ENCODE measurements around the gene TIPARP. TPM values are rescaled to one million over a fixed set of nuclear protein-coding genes. Genes with fewer than 3 reads are reported as not detected.

TIPARP gene
- total and polyA plus RNA-seq, 2 experiments from 2014 or later: 4.5 to 6.9 TPM

- Histone ChIP-seq H3F3A (replicated peaks; ENCODE audit: low read depth) (no peaks in the 10 kb centered on the region), H3K27me3 (ENCODE audit: insufficient read depth) (no peaks in the 10 kb centered on the region), H3K4me2 (no peak overlapping the region), H2AFZ (no peak overlapping the region), H3K27ac (ENCODE audit: low read depth) (no peak overlapping the region), H3K4me3 (no peak overlapping the region), H3K79me2 (replicated peaks; ENCODE audit: insufficient read depth) (no peaks in the 10 kb centered on the region), H3K4me1 (ENCODE audit: insufficient read depth) (peaks cover 23% of the 10 kb centered on the region), H3K9me2 (ENCODE audit: insufficient read depth) (peaks cover 5% of the 10 kb centered on the region; the same call in 1 of the 2 replicates), H3K36me3 (ENCODE audit: insufficient read depth) (no peaks in the 10 kb centered on the region), H4K20me1 (replicated peaks; ENCODE audit: insufficient read depth) (no peaks in the 10 kb centered on the region)
- ATAC-seq (no peak), DNase-seq (ENCODE audit: low spot score) (no peak)
- Mint-ChIP-seq H3K4me1 (peaks cover 43% of the 10 kb centered on the region), H3K27me3 (ENCODE audit: insufficient read depth, low read depth, poor library complexity) (peaks cover 12% of the 10 kb centered on the region), H3K36me3 (ENCODE audit: low read depth) (peaks cover 2% of the 10 kb centered on the region; the same call in 1 of the 3 replicates), H3K9me3 (no peaks in the 10 kb centered on the region; the same call in 2 of the 3 replicates), H3K4me3 (no peak overlapping the region), H3K27ac (no peak overlapping the region)
- no peak for TF ChIP-seq CTCF (conservative IDR thresholded peaks at IDR 0.05; ENCODE audit: low read depth in 2 of 2)
- no peak for TF ChIP-seq POLR2AphosphoS5 (IDR thresholded peaks at IDR 0.05; ENCODE audit: low read depth)
- no peak for TF ChIP-seq ZNF114 (CRISPR knock-in tag; IDR thresholded peaks at IDR 0.05)
- TF ChIP-seq CREB1 (CRISPR knock-in tag; IDR thresholded peaks at IDR 0.05; ENCODE audit: low read depth): no peak
- TF ChIP-seq STAT1 (IDR thresholded peaks at IDR 0.05; ENCODE audit: unreplicated experiment): no peak
- TF ChIP-seq NANOG (IDR thresholded peaks at IDR 0.05; ENCODE audit: borderline replicate concordance): no peak
- no peak for TF ChIP-seq ZNF331 (CRISPR knock-in tag; IDR thresholded peaks at IDR 0.05; ENCODE audit: low read depth)
- no peak for TF ChIP-seq JUNB (IDR thresholded peaks at IDR 0.05; ENCODE audit: unreplicated experiment)
- no peak for TF ChIP-seq EZH2phosphoT487 (IDR thresholded peaks at IDR 0.05; ENCODE audit: unreplicated experiment)
- no peak for TF ChIP-seq REST (IDR thresholded peaks at IDR 0.05; ENCODE audit: unreplicated experiment)
- no peak for TF ChIP-seq EZH2 (IDR thresholded peaks at IDR 0.05; ENCODE audit: low read depth, unreplicated experiment)
- no peak for TF ChIP-seq ZNF462 (CRISPR knock-in tag; IDR thresholded peaks at IDR 0.05)
- no peak for TF ChIP-seq ETS1 (IDR thresholded peaks at IDR 0.05)
Measured at GRCh38 chr3:156747046-156747445, 72.7 kb downstream of the TIPARP start.

Data from GM23338 (cell line).